ENCODE data around the gene NAGLU.

DNA sequence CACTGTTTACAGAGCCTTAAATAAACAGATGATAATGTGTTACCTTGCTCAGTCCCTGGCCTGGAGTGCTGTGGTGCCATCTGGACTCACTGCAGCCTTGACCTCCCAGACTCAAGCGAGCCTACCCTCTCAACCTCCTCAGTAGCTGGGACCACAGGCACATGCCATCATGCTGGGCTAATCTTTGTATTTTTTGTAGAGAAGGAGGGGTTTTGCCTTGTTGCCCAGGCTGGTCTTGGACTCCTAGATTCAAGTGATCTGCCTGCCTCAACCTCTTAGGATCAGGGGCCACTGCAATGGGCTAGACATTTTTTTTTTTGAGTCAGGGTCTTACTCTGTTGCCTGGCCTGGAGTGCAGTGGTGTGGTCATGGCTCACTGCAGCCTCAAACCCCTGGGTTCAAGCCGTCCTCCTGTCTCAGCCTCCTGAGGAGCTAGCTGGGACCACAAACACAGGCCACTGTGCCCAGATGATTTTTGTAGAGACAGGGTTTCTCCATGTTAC, 5.0 kb upstream of the NAGLU start:
- TF ChIP-seq, protein P1, sequence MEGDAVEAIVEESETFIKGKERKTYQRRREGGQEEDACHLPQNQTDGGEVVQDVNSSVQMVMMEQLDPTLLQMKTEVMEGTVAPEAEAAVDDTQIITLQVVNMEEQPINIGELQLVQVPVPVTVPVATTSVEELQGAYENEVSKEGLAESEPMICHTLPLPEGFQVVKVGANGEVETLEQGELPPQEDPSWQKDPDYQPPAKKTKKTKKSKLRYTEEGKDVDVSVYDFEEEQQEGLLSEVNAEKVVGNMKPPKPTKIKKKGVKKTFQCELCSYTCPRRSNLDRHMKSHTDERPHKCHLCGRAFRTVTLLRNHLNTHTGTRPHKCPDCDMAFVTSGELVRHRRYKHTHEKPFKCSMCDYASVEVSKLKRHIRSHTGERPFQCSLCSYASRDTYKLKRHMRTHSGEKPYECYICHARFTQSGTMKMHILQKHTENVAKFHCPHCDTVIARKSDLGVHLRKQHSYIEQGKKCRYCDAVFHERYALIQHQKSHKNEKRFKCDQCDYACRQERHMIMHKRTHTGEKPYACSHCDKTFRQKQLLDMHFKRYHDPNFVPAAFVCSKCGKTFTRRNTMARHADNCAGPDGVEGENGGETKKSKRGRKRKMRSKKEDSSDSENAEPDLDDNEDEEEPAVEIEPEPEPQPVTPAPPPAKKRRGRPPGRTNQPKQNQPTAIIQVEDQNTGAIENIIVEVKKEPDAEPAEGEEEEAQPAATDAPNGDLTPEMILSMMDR (conservative IDR thresholded peaks at IDR 0.05) = no peak
- no peak for TF ChIP-seq ZFX (IDR thresholded peaks at IDR 0.05)

Data from C4-2B (cell line).